H1 (cell line): ENCODE data around the gene STX11. TPM values are rescaled to one million over a fixed set of nuclear protein-coding genes. Genes with fewer than 3 reads are reported as not detected.

ENCODE experiments used
- CBX5 ChIP-seq: fragments of 300-800, 300-1000 bp; sonication (generic); IDR thresholded peaks from 2 replicates; pipeline ENCODE4 v1.7.1; 2016; ENCODE audit warnings: antibody characterized with exemption, low read length, low read depth
- CBX8 ChIP-seq: fragments of 300-800, 300-1000 bp; sonication (generic); IDR thresholded peaks from 2 replicates; pipeline ENCODE4 v1.7.1; 2016; ENCODE audit warnings: low read depth, low read length, borderline replicate concordance
- CEBPB ChIP-seq: IDR thresholded peaks from 2 replicates; pipeline ENCODE4 v1.6.1; 2012; ENCODE audit warnings: low read depth, low read length
- E2F6 ChIP-seq: IDR thresholded peaks from 2 replicates; pipeline ENCODE4 v1.6.1; 2012; ENCODE audit warnings: inconsistent platforms
- JUND ChIP-seq: IDR thresholded peaks from 2 replicates; pipeline ENCODE4 v1.6.1; 2011; ENCODE audit warnings: mild to moderate bottlenecking, improper control_type of control experiment, low read length
- NANOG ChIP-seq: IDR thresholded peaks from 2 replicates; pipeline ENCODE4 v1.6.1; 2011; ENCODE audit warnings: low read length, low read depth, mild to moderate bottlenecking, inconsistent platforms; ENCODE audit not compliant: insufficient read depth, poor library complexity, severe bottlenecking
- POU5F1 ChIP-seq: IDR thresholded peaks from 2 replicates; pipeline ENCODE4 v1.6.1; 2011; ENCODE audit warnings: low read depth, mild to moderate bottlenecking, low read length, moderate library complexity
- RNF2 ChIP-seq: fragments of 200-900, 300-1000 bp; sonication (generic); IDR thresholded peaks from 2 replicates; pipeline ENCODE4 v1.7.1; 2016; ENCODE audit warnings: borderline replicate concordance, low read depth, mild to moderate bottlenecking, antibody characterized with exemption, low read length; ENCODE audit not compliant: poor library complexity, severe bottlenecking; ENCODE audit errors: missing control alignments
- SRF ChIP-seq: IDR thresholded peaks from 2 replicates; pipeline ENCODE4 v1.6.1; 2011; ENCODE audit warnings: mild to moderate bottlenecking, low read depth, low read length, moderate library complexity
- SUZ12 ChIP-seq: fragments of 200-600 bp; sonication (generic); IDR thresholded peaks from 2 replicates; pipeline ENCODE4 v1.6.1; 2012; ENCODE audit warnings: mild to moderate bottlenecking, inconsistent platforms, low read length, moderate library complexity, mixed read lengths
- TAF1 ChIP-seq: IDR thresholded peaks from 2 replicates; pipeline ENCODE4 v1.6.1; 2011; ENCODE audit warnings: mild to moderate bottlenecking, low read depth, low read length
- TAF7 ChIP-seq: optimal IDR thresholded peaks from 2 replicates; pipeline ENCODE3; 2011; ENCODE audit warnings: low read depth, mild to moderate bottlenecking, inconsistent platforms, low read length, moderate library complexity, borderline replicate concordance
- polyA plus RNA-seq, 7 experiments: library from polyadenylated mRNA; depleted of rRNA in 3 of 7; stranded (reverse) in 5 of 7; unstranded in 2 of 7; fragments of >200 nt in 5 of 7; fragments of 200-250 nt in 2 of 7; gene quantifications; 1 replicate in 5 of 7; 2 replicates in 1 of 7; 4 replicates in 1 of 7; pipeline versions ENCODE4 v1.2.1 to v1.2.3, GENCODE V29; 2011 to 2013; ENCODE audit warnings: missing spikeins in 2 of 7, mixed read lengths in 2 of 7
- total RNA-seq: library from RNA; stranded (reverse); fragmentation: NEBNext Ultra II Directional; extraction: Animal tissue kit (Norgen Biotek cat#: 25700); gene quantifications from 2 replicates; pipeline ENCODE4 v1.2.1, GENCODE V29; 2021

The STX11 gene
- total and polyA plus RNA-seq, 2 of the 8 experiments (the other 6 are each of a cell fraction or from before 2014, with no cell fraction given): 0.15 to 0.34 TPM

- TF ChIP-seq CBX8: no peak
- no peak for TF ChIP-seq TAF7
- TF ChIP-seq RNF2: no peak
- no peak for TF ChIP-seq NANOG
- TF ChIP-seq SUZ12: no peak
- TF ChIP-seq SRF: no peak
- TF ChIP-seq CBX5: no peak
- no peak for TF ChIP-seq E2F6
- no peak for TF ChIP-seq JUND
- no peak for TF ChIP-seq CEBPB
- TF ChIP-seq POU5F1: no peak
- no peak for TF ChIP-seq TAF1
Measured at GRCh38 chr6:144159223-144159622, 8.9 kb downstream of the STX11 start (continued).
